Posterior vena cava (tissue), 2 donors: ENCODE measurements around the gene TMCC2. TPM values are rescaled to one million over a fixed set of nuclear protein-coding genes. Genes with fewer than 3 reads are reported as not detected.
"Not testable (repeated sequence)": the region's sequence is repeated elsewhere in the genome, so short reads cannot be mapped to it uniquely, and the experiment has no call there.

Source experiments
- DNase-seq: peaks from one replicate; pipeline ENCODE4 v3.0.0-alpha.2; 2020; ENCODE audit warnings: low spot score
- intact Hi-C, 2 donors: fragments of 100-400 bp; cut with DNase I; formaldehyde crosslinking; loops; one replicate each; pipeline versions ENCODE4 v1.14.1 to v1.14.2; 2022 to 2023
- total RNA-seq, 2 donors: library from RNA; stranded (reverse); fragmentation: NEBNext Ultra II Directional; extraction: Animal tissue kit (Norgen Biotek cat#: 25700); gene quantifications; one replicate each; pipeline ENCODE4 v1.2.1, GENCODE V29; 2021
- donor health status: DM: yes; HTN: yes; CAD: no.
- donor health status: DM: yes; HTN: yes; CAD: no.

The TMCC2 gene
- total RNA-seq, 2 donors from 2014 or later = 4.1 to 4.6 TPM

DNA sequence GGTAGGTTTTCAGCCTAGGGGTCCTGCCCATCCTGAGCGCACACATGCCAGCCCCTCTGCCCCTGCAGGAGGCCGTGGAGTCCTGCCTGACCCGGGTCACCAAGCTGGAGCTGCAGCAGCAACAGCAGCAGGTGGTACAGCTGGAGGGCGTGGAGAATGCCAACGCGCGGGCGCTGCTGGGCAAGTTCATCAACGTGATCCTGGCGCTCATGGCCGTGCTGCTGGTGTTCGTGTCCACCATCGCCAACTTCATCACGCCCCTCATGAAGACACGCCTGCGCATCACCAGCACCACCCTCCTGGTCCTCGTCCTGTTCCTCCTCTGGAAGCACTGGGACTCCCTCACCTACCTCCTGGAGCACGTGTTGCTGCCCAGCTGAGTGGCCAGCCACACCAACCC lies 44.0 kb downstream of the TMCC2 start:
- intact Hi-C loops = loop anchor here in 1 of 2 donors (2.0 kb wide), 1 partner anchor 53 kb away; no protein-coding TSS in a partner anchor
- DNase-seq = no peak

DNA sequence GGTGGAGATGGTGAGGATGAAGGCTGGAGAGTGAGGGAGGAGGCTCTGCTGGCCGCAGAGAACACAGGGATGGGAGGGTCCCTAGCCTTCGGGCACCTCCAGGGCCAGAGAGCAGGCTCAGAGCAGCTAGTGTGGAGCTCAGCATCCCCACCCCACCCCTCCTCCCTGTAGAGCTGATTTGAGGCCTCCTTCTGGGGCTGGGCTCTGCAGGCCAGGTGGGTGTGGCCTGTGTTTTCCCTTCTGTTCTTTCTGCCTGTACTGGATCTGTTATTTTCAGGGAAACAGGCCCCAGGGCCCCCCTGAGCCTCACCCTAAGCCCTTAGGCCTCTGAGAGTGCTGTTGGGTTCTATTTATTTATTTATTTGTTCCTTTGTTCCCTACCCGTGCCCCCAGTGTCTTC lies 44.8 kb downstream of the TMCC2 start:
- intact Hi-C loops = loop anchor here in 1 of 2 donors (2.0 kb wide), 1 partner anchor 52 kb away; no protein-coding TSS in a partner anchor
- DNase-seq = no peak

DNA sequence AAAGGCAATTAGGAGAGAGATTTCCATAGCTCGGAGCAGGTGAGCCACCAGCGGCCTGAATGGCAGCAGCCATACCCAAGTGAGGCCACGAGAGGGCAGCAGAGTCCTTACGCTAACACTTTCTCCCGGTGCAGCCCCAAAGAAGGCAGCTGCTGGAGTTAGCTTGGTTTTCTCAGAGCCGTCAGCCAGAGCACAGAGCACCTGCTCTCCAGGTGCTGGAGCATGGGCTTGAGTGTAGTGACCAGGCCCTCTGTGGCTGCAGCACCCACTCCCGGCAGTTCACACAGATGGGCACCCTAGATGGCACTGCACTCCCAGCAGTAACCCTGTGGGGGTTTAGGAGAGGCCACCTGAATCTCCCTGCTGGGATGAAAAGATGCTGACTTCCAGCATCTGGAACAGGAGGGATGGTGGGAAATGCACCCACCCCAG lies 45.8 kb downstream of the TMCC2 start:
- DNase-seq = peak; percentile 95
- intact Hi-C loops = loop anchor here in 1 of 2 donors (2.0 kb wide), 1 partner anchor 51 kb away; no protein-coding TSS in a partner anchor

DNA sequence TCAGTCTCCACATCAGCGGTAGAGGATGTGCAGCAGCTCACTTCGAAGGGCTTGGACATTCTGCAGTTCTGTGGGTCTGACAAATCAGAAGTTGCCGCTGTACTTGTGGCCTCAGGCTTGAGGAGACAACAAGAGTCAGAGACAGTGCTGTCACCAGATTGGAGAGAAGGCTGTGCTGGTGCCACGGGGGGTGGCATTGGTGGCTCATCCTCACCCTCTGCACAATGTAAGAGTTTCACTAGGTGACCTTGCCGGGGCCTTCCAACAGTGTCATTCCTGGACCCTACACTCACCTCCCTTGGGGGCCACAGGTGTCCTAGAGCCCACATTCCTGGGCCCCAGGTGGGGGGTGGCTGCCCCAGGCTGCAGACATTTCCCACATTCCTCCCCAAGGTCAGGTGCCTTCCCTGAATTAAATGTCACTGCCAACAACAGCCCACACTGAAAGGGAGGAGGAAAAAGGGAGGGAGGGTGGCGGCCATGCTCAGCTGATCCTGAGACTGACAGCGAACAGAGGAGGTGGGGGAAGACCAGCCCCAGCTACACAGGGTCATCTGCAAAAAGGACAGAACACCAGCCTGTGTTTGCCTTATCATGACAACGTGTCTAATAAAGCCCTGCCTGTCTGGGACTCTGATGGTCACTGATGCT lies 46.4 kb downstream of the TMCC2 start:
- intact Hi-C loops = loop anchor here in 1 of 2 donors (2.0 kb wide), 1 partner anchor 51 kb away; no protein-coding TSS in a partner anchor
- no peak for DNase-seq

DNA sequence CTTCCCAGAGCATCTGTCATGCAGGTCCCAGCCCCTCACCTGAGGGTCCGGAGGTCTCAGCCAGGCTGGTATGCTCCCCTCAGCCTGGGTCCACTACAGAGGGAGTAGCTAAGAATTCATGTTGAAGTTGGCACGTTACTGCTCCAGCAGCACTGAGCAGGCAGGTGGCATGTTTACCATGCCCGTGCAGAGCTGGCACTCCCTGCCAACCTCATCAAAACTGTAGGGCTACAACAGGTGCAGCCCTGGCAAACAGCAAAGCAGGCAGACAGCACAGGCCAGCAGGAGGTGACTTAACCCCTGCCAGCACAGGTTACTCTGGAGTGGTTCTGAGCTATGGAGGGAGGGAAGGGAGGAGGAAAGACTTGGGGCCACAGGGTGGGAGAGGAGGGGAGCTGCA lies 47.4 kb downstream of the TMCC2 start:
- no peak for DNase-seq
- intact Hi-C loops = loop anchor here in 1 of 2 donors (2.0 kb wide), 1 partner anchor 50 kb away; no protein-coding TSS in a partner anchor

DNA sequence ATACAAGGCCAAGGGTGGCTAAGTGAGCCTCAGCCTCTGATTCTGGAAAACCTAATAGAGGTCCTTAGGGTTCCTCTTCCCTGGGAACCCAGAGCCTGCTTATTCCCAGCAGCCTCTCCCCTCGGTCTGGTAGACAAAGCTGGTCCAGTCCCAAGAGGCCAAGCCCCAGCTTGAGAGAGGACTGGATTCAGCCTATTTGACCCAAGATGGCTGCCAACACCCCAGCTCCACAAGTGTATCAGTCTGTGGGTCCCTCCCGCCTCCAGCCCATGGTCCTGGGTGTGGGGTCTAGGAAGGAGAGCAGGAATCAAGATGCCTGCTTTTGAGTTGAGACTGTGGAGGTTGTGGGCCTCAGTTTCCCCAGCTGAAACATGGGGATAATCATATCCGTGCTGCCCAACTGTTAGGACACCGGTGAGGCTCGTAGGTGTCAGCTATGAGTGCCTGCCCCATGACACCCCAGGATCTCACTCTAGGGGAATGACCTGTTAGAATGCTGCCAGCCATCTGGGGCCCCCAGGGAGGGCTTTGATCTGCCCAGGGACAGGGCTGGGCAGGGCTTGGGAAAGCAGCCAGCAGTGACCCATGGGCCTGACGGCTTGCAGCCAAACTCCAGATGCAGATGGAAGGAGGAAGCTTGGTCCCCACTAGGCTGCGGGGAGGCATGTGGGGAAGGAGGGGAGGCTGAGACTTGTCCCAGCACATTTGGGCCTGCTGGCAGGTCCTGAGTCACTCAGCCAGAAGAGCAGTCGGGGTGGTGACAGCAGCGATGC lies 48.4 kb downstream of the TMCC2 start:
- DNase-seq = no peak
- intact Hi-C loops = loop anchor here in 1 of 2 donors (2.0 kb wide), 1 partner anchor 49 kb away; no protein-coding TSS in a partner anchor

DNA sequence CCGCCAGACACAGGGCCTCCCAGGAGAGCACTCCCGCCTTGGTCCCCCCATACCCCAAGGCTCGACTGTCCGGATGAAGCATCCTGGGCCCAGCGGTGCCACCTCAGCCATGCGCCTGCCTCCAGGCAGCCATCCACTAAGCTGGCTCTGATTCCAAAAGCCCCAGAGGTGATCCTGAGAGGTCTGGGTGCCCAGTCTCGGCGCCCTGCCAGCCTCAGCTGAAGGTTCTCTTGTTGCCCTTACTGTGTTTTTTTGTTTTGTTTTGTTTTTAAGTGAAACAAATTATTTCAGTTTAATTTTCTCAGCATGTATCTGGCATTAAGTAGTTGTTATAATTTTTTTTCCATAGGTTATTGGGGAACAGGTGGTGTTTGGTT lies 48.9 kb downstream of the TMCC2 start:
- DNase-seq = no peak
- intact Hi-C loops = no loop called here

DNA sequence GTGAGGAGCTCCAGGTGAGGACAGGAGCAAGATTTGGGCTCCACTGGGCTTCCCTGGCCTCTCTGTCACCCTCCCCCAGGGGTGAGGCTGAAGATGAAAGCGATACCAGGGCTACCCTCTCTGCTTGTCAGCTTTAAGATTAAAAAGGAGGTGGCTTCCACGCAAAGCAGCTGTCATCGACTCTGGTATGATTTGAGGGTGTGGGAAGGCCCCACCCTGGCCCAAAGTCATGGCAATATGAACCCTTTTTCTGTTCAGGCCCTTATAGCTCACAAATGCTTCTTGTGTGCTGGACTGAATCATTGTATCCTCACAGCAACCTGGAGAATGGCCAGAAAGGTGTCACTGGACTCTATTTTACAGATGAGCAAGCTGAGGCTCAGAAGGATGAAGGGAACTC lies 52.2 kb downstream of the TMCC2 start:
- no peak for DNase-seq
- intact Hi-C loops = no loop called here

DNA sequence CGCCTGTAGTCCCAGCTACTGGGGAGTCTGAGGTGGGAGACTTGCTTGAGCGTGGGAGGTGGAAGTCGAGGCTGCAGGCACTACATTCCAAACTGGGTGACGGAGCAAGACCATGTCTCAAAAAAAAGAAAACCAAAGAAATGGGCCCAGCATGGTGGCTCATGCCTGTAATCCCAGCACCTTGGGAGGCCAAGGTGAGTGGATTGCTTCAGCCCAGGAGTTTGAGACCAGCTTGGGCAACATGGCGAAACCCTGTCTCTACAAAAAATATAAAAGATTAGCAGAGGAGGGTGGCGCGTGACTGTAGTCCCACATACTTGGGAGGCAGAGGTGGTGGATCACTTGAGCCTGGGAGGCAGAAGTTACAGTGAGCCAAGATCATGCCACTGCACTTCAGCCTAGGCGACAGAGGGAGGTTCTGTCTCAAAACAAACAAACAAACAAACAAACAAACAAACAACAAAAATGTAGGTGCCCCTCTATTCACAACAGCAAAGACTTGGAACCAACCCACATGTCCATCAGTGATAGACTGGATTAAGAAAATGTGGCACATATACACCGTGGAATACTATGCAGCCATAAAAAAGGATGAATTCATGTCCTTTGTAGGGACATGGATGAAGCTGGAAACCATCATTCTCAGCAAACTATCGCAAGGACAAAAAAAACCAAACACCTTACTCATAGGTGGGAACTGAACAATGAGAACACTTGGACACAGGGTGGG lies 53.1 kb downstream of the TMCC2 start:
- intact Hi-C loops = not testable (repeated sequence)

DNA sequence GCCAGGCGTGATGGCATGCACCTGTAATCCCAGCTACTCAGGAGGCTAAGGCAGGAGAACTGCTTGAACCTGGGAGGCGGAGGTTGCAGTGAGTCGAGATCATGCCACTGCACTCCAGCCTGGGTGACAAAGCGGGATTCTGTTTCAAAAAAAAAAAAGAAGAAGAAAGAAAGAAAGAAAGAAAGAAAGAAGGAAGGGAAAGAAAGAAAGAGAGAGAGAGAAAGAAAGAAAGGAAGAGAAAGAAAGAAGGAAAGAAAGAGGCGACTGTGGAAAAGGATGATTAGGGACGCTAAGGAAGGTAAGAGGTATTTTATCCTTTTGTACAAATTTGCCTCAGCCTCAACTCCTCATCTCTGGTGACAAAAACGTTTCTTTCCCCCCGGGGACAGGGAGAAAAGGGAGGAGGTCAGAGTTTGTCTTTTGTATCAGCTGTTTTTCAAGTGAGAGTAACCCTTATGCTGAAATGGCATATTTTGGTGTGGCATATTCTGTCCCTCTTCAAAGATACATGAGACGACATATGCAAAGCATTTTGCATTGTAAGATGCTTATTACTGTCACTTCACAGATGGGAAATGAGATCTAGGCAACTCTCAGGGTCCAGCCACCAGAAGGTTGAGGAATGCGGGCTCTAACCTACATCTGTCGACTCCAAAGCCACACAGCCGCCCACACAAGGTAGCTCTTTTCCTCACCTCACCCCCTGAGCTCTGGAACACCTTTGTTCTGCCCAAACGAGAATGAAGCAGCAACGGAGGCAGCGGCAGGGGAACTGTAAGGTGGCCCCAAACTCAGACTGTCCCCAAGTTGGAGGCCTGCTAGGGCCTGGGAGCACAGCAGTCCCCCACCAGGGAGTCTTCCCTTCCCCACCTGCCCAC lies 55.8 kb downstream of the TMCC2 start:
- intact Hi-C loops = no loop called here
- no peak for DNase-seq

More for the DNA sequence above, 53.1 kb downstream of the TMCC2 start:
- not testable (repeated sequence) for DNase-seq

DNA sequence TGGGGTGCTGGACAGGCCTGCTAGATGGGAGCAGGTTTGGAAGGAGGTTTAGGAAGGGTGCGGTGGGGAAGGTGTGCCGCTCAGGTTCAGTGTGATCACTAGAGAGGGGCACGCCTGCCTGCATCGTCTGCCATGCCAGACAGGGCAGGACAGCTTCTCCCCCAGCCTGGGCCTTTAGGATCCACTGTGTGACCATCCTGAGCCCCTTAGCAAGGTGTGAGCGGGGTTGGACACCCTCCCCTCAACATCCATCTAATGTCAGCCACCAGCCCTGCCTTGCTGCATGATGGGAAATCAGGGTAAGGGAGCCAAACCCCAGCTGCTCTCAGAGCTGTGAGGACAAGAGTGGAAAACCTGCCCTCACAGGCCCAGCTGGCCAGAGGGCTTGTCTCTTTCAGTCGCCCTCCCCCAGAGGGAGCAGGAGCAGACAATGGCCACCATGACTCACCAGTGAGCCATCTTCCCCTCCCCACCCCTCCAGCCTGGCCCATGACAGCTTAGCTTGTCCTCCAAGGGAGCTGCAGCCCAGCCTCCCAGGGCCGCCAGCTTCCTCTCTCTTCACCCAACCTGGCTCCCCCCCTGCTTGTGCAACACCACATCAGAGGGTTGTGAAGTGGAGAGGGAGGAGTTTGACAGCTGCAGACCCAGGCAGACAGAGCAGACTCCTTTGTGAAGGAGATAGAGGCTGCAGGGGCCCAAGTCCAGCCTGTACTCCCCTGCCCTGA lies 56.8 kb downstream of the TMCC2 start:
- intact Hi-C loops = no loop called here
- DNase-seq = peak; percentile 97

DNA sequence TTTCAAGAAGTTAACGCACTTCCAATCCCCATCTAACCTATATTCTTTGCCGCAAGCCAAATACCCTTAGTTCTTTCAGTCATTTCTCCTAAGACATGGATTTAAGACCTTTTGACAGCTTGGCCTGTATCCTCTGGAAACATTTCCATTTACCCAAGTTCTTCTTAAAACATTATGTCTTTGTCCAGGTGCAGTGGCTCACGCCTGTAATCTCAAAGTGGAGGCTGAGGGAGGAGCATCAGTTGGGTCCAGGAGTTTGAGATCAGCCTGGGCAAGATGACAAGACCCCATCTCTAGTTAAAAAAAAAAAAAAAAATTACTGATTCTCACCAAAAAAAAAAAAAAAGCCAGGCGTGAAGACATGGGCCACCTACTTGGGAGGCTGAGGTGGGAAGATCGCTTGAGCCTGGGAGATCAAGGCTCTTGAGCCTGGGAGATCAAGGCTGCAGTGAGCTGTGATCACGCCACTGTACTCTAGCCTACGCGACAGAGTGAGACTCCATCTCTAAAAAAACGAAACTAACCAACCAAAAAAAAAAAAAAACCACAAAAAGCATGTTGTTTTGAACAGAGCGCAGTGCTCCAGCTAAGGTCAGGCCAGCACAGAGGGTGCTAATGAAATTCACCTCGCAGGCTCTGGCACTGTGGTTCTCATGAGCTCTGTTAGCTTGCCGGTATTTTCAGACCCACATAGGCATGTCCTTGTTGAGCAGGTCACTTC lies 57.8 kb downstream of the TMCC2 start:
- intact Hi-C loops = no loop called here
- no peak for DNase-seq

DNA sequence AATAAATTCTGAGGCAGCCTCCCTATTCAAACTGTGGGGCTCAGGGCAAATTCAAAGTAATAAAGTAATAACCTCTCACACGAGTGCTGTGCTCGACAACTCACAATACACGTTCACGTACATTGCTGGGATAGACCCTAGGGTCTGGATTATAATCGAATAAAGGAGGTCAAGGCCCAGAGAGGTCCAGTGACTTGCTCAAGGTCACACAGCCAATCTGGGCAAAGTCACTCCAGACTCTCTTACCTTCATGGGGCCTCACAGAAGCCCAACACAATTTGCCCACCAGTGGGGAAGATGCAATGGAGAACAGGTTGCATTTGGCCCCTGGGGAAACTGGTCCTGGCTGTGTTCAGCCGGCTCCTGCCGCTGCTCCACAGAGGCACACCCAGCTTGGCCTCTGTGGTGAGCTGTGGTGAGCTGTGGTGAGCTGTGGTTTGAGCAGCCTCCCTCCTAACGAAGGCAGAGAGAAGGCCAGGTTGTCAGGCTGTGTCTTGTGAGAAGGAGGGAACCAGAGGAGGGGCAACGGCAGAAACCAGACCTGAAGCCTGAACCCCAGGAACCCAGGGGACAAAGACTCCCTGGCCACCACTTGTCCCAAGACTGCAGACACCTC lies 58.7 kb downstream of the TMCC2 start:
- no peak for DNase-seq
- intact Hi-C loops = no loop called here

DNA sequence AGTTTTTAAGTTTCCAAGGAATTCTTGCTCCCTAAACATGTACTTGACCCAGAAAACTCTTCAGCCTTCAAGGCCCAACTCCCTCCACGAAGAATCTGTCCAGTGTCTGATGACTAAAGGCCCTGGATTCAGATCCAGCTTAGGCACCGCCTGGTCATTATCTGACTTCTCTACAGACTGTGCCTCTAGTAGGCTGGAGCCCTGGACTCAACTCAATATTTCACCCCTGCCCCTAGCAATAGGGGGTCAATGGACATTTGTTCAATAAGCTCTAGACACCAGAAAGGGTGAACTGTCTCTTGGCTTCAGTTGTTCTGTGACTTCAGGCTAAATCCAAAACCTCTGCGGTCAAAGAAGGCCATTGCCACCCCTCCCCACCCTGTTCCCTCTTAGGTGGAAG lies 59.3 kb downstream of the TMCC2 start:
- intact Hi-C loops = no loop called here
- DNase-seq = no peak

DNA sequence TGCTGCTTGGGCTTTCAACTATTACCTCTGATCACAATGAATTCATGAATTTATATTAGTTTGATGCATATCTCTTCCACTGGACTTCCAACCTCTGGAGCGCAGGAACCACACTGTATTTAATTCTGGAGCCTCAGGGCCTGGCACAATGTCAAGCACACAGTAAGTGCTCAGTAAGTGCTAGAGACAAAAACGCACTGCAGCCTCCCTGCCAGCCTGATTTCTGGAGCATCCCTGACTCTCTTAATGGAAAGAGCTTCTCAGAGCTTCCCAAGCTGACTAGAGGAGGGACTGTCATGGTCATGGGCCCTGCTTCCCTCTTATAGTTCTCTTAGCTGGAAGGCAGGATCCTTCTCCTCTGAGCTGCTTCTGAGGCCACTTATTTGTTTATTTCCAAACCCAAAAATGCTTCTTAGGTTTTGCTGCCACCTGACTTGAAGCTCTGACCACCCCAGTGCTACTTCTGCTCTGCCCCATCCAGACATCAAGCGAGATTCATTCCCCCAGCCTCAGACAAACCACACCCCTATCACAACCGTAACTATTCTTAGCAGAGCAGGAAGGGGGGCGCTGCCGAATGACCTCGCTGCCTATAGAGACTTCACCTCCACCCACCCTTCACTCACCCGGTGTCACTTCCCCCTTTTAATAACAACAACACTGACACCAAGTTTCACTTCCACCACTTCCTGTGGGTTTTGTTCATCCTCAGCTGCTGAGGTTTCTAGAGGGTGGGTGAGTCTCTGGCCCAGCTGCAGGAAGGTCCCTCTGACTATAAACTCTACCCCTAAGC lies 60.2 kb downstream of the TMCC2 start:
- peak; percentile 83 for DNase-seq
- intact Hi-C loops = no loop called here

DNA sequence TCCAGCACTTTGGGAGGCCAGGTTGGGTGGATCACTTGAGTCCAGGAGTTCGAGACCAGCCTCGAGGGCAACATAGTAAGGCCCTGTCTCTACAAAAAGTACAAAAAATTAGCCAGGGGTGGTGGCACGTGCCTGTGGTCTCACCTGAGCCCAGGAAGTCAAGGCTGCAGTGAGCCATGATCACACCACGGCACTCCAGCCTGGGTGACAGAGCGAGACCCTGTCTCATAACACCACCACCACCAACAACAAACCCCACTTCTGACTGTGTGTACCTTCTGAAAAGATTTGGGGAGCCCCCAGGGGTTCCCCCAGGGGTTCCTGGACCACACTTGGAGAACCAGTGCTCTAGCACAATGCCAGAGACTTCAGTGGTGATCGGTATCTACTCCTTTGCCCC lies 63.9 kb downstream of the TMCC2 start:
- intact Hi-C loops = no loop called here
- DNase-seq = no peak
